SK-N-SH (cell line): Measurements from ENCODE around the gene AGFG2.
"Not testable (repeated sequence)": the region's sequence is repeated elsewhere in the genome, so short reads cannot be mapped to it uniquely, and the experiment has no call there.

ENCODE experiments used
- CTCF ChIP-seq: fragments of 200-600 bp; sonication (generic); IDR thresholded peaks from 2 replicates; pipeline ENCODE4 v1.6.1; 2017; ENCODE audit warnings: antibody characterized with exemption, mild to moderate bottlenecking, moderate library complexity
- EP300 ChIP-seq, 2 experiments: IDR thresholded peaks; 2 replicates each; pipeline versions ENCODE4 v1.4.0 to v1.6.1; 2012; ENCODE audit warnings: borderline replicate concordance in 1 of 2, low read depth in 1 of 2, low read length in 1 of 2
- JUND ChIP-seq: IDR thresholded peaks from 2 replicates; pipeline ENCODE4 v1.4.0; 2012
- MAX ChIP-seq: IDR thresholded peaks from 2 replicates; pipeline ENCODE4 v1.4.0; 2012; ENCODE audit warnings: low read depth
- MXI1 ChIP-seq: IDR thresholded peaks from 2 replicates; pipeline ENCODE4 v1.6.1; 2012; ENCODE audit warnings: mild to moderate bottlenecking, low read depth, low read length, improper control_type of control experiment
- RFX5 ChIP-seq: IDR thresholded peaks from 2 replicates; pipeline ENCODE4 v1.6.1; 2012; ENCODE audit warnings: mild to moderate bottlenecking, improper control_type of control experiment, low read length
- SIN3A ChIP-seq: IDR thresholded peaks from 2 replicates; pipeline ENCODE4 v1.6.1; 2012; ENCODE audit warnings: low read depth, mild to moderate bottlenecking, low read length, moderate library complexity, borderline replicate concordance
- SMC3 ChIP-seq: IDR thresholded peaks from 2 replicates; pipeline ENCODE4 v1.6.1; 2012; ENCODE audit warnings: low read depth, low read length, improper control_type of control experiment
- TAF1 ChIP-seq: IDR thresholded peaks from 2 replicates; pipeline ENCODE4 v1.6.1; 2012; ENCODE audit warnings: low read depth, mild to moderate bottlenecking, low read length, moderate library complexity, borderline replicate concordance
- TCF12 ChIP-seq: IDR thresholded peaks from 2 replicates; pipeline ENCODE4 v1.4.0; 2012
- USF1 ChIP-seq: IDR thresholded peaks from 2 replicates; pipeline ENCODE4 v1.4.0; 2012; ENCODE audit warnings: low read depth, borderline replicate concordance
- USF2 ChIP-seq: fragments of 150-350 bp; IDR thresholded peaks from 2 replicates; pipeline ENCODE4 v1.6.1; 2017; ENCODE audit warnings: antibody characterized with exemption, low read length, low read depth, borderline replicate concordance
- YY1 ChIP-seq: IDR thresholded peaks from 2 replicates; pipeline ENCODE4 v1.4.0; 2012; ENCODE audit warnings: low read depth, mild to moderate bottlenecking

- TF ChIP-seq SMC3; EP300 (IDR thresholded peaks at IDR 0.05; ENCODE audit: borderline replicate concordance in 1 of 2, low read depth in 1 of 2, low read length in 1 of 2); CTCF; USF1; JUND; TAF1; YY1; MXI1; SIN3A; MAX; TCF12; RFX5; USF2: not testable (repeated sequence)
Observed at GRCh38 chr7:100500743-100501142, 38.3 kb upstream of the AGFG2 start.
